HepG2 (cell line): Measurements from ENCODE around the gene INKA2. TPM values are rescaled to one million over a fixed set of nuclear protein-coding genes. Genes with fewer than 3 reads are reported as not detected.

Experiments
- CHCHD3 ChIP-seq: sonication (generic); formaldehyde crosslinking; IDR thresholded peaks from 2 replicates; pipeline ENCODE4 v1.8.0; 2022; ENCODE audit warnings: mild to moderate bottlenecking, missing genetic modification reagents, moderate library complexity
- HCFC1 ChIP-seq: fragments of 150-350 bp; IDR thresholded peaks from 2 replicates; pipeline ENCODE4 v1.6.1; 2014; ENCODE audit warnings: low read depth, low read length
- JDP2 ChIP-seq: sonication (generic); formaldehyde crosslinking; IDR thresholded peaks from 2 replicates; pipeline ENCODE4 v1.8.1; 2022; ENCODE audit warnings: missing genetic modification reagents, borderline replicate concordance
- PAF1 ChIP-seq: IDR thresholded peaks from 2 replicates; pipeline ENCODE4 v1.6.1; 2016; ENCODE audit warnings: missing genetic modification reagents, missing compliant biosample characterization
- SAP130 ChIP-seq: IDR thresholded peaks from 2 replicates; pipeline ENCODE4 v1.6.1; 2016; ENCODE audit warnings: low read depth
- SRSF1 ChIP-seq: fragments of 200-400 bp; formaldehyde crosslinking; optimal IDR thresholded peaks from 2 replicates; pipeline ENCODE3; 2017; ENCODE audit warnings: mild to moderate bottlenecking, low read depth, low read length, moderate library complexity
- TP53 ChIP-seq: sonication (generic); formaldehyde crosslinking; conservative IDR thresholded peaks from 2 replicates; pipeline ENCODE4 v1.4.0; 2020; ENCODE audit warnings: missing genetic modification reagents
- XBP1 ChIP-seq: sonication (generic); formaldehyde crosslinking; IDR thresholded peaks from 2 replicates; pipeline ENCODE4 v1.5.0; 2020; ENCODE audit warnings: missing genetic modification reagents
- ZFP36L2 ChIP-seq: sonication (generic); formaldehyde crosslinking; IDR thresholded peaks from 2 replicates; pipeline ENCODE4 v1.4.0; 2020; ENCODE audit warnings: missing genetic modification reagents
- ZGPAT ChIP-seq: IDR thresholded peaks from 2 replicates; pipeline ENCODE4 v1.6.1; 2016; ENCODE audit warnings: mild to moderate bottlenecking
- ZNF431 ChIP-seq: sonication (generic); formaldehyde crosslinking; IDR thresholded peaks from 2 replicates; pipeline ENCODE4 v1.9.0; 2022; ENCODE audit warnings: missing genetic modification reagents, low read depth, mild to moderate bottlenecking, borderline replicate concordance
- ZNF607 ChIP-seq: sonication (generic); formaldehyde crosslinking; IDR thresholded peaks from 2 replicates; pipeline ENCODE4 v1.5.1; 2020; ENCODE audit warnings: missing genetic modification reagents, mild to moderate bottlenecking, borderline replicate concordance
- ZNF788 ChIP-seq: sonication (generic); formaldehyde crosslinking; IDR thresholded peaks from 2 replicates; pipeline ENCODE4 v1.5.0; 2020; ENCODE audit warnings: mild to moderate bottlenecking, missing genetic modification reagents, borderline replicate concordance
- polyA plus RNA-seq, 8 experiments: library from polyadenylated mRNA; depleted of rRNA in 3 of 8; stranded (reverse) in 7 of 8; unstranded in 1 of 8; fragments of >200 nt; fragmentation: Illumina TruSeq in 4 of 8; extraction: Trizol in 4 of 8; gene quantifications; 2 replicates each; pipeline versions ENCODE4 v1.2.1 to v1.2.3, GENCODE V29; 2011 to 2016; ENCODE audit warnings: low read depth in 4 of 8, missing spikeins in 1 of 8, mixed read lengths in 1 of 8; ENCODE audit not compliant: insufficient read depth in 1 of 8
- total RNA-seq, 5 experiments: library from RNA; depleted of rRNA; stranded (reverse); fragments of >200 nt; fragmentation: Illumina TruSeq; extraction: Trizol; gene quantifications; 2 replicates each; pipeline ENCODE4 v1.2.3, GENCODE V29; 2016; ENCODE audit warnings: low read depth in 1 of 5
- TF ChIP-seq, protein P1 (sequence below): sonication (generic); formaldehyde crosslinking; IDR thresholded peaks from 2 replicates; pipeline ENCODE4 v1.4.0; 2020; ENCODE audit warnings: missing genetic modification reagents
- TF ChIP-seq, protein P2 (sequence below): sonication (generic); formaldehyde crosslinking; IDR thresholded peaks from 2 replicates; pipeline ENCODE4 v1.4.0; 2020; ENCODE audit warnings: mild to moderate bottlenecking, missing genetic modification reagents
- TF ChIP-seq, protein P3 (sequence below): sonication (generic); formaldehyde crosslinking; IDR thresholded peaks from 2 replicates; pipeline ENCODE4 v1.8.0; 2022; ENCODE audit warnings: mild to moderate bottlenecking, missing genetic modification reagents, borderline replicate concordance

INKA2 gene
- total and polyA plus RNA-seq, 2 of the 13 experiments (the other 11 are each of a cell fraction or from before 2014, with no cell fraction given): 2.6 to 4.6 TPM

GRCh38 chr1:111738436-111739193, 580 bp downstream of the INKA2 start (continued):
- TF ChIP-seq ZNF431 (no peak), CHCHD3 (no peak), SRSF1 (no peak), ZGPAT (CRISPR knock-in tag) (peak; percentile 15; the same call in 1 of the 2 replicates), ZNF788 (CRISPR knock-in tag) (peak; percentile 53; the same call in 1 of the 2 replicates), ZFP36L2 (CRISPR knock-in tag) (no peak), XBP1 (no peak), JDP2 (peak; percentile 23; the same call in 1 of the 2 replicates), TP53 (CRISPR knock-in tag) (no peak), PAF1 (CRISPR knock-in tag) (no peak), SAP130 (CRISPR knock-in tag) (peak; percentile 53), ZNF607 (0 out of 2 replicates have a peak, but pooled peaks have one; percentile 54), HCFC1 (no peak)
- TF ChIP-seq, protein P1, sequence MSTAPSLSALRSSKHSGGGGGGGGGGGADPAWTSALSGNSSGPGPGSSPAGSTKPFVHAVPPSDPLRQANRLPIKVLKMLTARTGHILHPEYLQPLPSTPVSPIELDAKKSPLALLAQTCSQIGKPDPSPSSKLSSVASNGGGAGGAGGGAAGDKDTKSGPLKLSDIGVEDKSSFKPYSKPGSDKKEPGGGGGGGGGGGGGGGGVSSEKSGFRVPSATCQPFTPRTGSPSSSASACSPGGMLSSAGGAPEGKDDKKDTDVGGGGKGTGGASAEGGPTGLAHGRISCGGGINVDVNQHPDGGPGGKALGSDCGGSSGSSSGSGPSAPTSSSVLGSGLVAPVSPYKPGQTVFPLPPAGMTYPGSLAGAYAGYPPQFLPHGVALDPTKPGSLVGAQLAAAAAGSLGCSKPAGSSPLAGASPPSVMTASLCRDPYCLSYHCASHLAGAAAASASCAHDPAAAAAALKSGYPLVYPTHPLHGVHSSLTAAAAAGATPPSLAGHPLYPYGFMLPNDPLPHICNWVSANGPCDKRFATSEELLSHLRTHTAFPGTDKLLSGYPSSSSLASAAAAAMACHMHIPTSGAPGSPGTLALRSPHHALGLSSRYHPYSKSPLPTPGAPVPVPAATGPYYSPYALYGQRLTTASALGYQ (CRISPR knock-in tag): no peak
- TF ChIP-seq, protein P2, sequence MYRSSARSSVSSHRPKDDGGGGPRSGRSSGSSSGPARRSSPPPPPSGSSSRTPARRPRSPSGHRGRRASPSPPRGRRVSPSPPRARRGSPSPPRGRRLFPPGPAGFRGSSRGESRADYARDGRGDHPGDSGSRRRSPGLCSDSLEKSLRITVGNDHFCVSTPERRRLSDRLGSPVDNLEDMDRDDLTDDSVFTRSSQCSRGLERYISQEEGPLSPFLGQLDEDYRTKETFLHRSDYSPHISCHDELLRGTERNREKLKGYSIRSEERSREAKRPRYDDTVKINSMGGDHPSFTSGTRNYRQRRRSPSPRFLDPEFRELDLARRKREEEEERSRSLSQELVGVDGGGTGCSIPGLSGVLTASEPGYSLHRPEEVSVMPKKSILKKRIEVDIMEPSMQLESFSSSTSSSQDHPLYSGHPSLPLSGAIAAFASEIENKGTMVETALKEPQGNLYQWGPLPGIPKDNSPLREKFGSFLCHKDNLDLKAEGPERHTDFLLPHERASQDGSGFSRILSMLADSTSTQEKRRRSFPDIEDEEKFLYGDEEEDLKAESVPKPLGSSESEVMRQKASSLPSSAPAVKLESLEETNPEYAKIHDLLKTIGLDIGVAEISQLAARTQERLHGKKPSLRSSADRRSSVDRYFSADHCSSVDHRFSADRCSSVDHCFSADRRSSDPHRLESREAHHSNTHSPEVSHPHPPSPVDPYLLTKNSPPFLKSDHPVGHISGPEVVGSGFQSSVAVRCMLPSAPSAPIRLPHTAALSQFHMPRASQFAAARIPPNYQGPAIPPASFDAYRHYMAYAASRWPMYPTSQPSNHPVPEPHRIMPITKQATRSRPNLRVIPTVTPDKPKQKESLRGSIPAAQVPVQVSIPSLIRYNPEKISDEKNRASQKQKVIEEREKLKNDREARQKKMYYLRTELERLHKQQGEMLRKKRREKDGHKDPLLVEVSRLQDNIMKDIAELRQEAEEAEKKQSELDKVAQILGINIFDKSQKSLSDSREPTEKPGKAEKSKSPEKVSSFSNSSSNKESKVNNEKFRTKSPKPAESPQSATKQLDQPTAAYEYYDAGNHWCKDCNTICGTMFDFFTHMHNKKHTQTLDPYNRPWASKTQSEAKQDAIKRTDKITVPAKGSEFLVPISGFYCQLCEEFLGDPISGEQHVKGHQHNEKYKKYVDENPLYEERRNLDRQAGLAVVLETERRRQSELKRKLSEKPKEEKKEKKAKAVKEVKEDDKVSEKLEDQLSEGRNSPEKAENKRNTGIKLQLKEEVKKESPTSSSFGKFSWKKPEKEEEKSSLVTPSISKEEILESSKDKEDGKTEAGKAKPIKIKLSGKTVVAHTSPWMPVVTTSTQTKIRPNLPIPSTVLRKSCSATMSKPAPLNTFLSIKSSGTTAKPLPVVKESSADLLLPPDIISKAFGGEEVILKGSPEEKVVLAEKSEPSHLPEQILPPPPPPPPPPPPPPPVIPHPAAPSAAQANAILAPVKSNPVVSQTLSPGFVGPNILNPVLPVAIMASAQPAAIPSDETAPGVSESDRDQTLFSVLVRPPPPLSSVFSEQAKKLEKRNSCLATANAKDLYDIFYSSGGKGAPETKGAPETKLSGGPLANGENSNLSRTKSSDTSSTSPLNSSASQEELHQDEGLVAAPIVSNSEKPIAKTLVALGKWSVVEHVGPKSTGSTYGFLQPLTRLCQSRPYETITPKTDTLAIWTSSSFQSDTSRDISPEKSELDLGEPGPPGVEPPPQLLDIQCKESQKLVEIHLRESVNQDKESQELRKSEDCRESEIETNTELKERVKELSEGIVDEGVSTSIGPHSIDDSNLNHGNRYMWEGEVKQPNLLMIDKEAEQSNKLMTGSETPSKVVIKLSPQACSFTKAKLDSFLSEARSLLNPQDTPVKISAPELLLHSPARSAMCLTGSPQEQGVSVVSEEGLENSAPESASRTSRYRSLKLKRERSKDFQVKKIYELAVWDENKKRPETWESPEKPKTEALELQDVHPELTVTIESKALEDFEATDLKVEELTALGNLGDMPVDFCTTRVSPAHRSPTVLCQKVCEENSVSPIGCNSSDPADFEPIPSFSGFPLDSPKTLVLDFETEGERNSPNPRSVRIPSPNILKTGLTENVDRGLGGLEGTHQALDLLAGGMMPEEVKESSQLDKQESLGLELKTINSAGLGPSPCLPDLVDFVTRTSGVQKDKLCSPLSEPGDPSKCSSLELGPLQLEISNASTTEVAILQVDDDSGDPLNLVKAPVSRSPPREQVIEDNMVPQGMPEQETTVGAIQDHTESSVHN (CRISPR knock-in tag): 0 out of 2 replicates have a peak, but pooled peaks have one; percentile 15
- TF ChIP-seq, protein P3, sequence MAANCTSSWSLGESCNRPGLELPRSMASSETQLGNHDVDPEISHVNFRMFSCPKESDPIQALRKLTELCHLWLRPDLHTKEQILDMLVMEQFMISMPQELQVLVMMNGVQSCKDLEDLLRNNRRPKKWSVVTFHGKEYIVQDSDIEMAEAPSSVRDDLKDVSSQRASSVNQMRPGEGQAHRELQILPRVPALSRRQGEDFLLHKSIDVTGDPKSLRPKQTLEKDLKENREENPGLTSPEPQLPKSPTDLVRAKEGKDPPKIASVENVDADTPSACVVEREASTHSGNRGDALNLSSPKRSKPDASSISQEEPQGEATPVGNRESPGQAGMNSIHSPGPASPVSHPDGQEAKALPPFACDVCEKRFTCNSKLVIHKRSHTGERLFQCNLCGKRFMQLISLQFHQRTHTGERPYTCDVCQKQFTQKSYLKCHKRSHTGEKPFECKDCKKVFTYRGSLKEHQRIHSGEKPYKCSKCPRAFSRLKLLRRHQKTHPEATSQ: no peak
